Testis (tissue), 3 donors: ENCODE data around the gene PXYLP1. TPM values are rescaled to one million over a fixed set of nuclear protein-coding genes. Genes with fewer than 3 reads are reported as not detected.

ENCODE experiments used
- DNase-seq: peaks from one replicate; pipeline ENCODE4 v3.0.0-alpha.2; 2019
- H3K27ac ChIP-seq, 2 donors: fragments of 200-600 bp; sonication (generic); one replicate each; pipeline ENCODE4 v1.5.1; 2019
- H3K27me3 ChIP-seq: fragments of 200-600 bp; sonication (generic); one replicate; pipeline ENCODE4 v1.5.1; 2019
- H3K36me3 ChIP-seq: fragments of 200-600 bp; sonication (generic); one replicate; pipeline ENCODE4 v1.5.1; 2017; ENCODE audit warnings: low read depth; ENCODE audit errors: missing control alignments
- H3K4me1 ChIP-seq: fragments of 200-600 bp; sonication (generic); one replicate; pipeline ENCODE4 v1.5.1; 2019
- H3K4me3 ChIP-seq, 2 donors: fragments of 200-600 bp; sonication (generic); one replicate each; pipeline ENCODE4 v1.5.1; 2017 to 2019
- H3K9me3 ChIP-seq: fragments of 200-600 bp; sonication (generic); one replicate; pipeline ENCODE4 v1.5.1; 2017
- POLR2A ChIP-seq: fragments of 450-650 bp; IDR thresholded peaks from one replicate; pipeline ENCODE4 v1.6.1; 2017; ENCODE audit warnings: antibody characterized with exemption, mild to moderate bottlenecking, moderate library complexity
- WGBS, 2 donors: methylation state at CpG; one replicate each; pipeline ENCODE4 v1.1.5; 2018; 5-methylcytosine and 5-hydroxymethylcytosine counted together
- intact Hi-C: fragments of 100-400 bp; cut with DNase I; formaldehyde crosslinking; loops from one replicate; pipeline ENCODE4 v1.15.1; 2023; ENCODE audit warnings: low total_unique reads
- polyA plus RNA-seq: library from polyadenylated mRNA; stranded (reverse); fragments of 350-450 nt; fragmentation: Illumina TruSeq; extraction: RNeasy Lipid Tissue Mini Kit (QIAGEN cat#74804); gene quantifications from one replicate; pipeline ENCODE4 v1.2.3, GENCODE V29; 2014; ENCODE audit warnings: low read depth, low replicate concordance; ENCODE audit not compliant: insufficient read depth
- total RNA-seq, 2 donors: library from RNA; depleted of rRNA; stranded (reverse); fragments of >200 nt; gene quantifications; one replicate each; pipeline ENCODE4 v1.2.3, GENCODE V29; 2016
- TF ChIP-seq, protein P1 (sequence below), 3 experiments: fragments of 450-650 bp in 2 of 3; fragments of 200-600 bp in 1 of 3; sonication (generic) in 1 of 3; IDR thresholded peaks; one replicate each; pipeline ENCODE4 v1.5.1; 2016 to 2019; ENCODE audit warnings: antibody characterized with exemption in 3 of 3, mild to moderate bottlenecking in 2 of 3, moderate library complexity in 1 of 3

Gene PXYLP1
- total and polyA plus RNA-seq, 3 donors from 2014 or later = 16.0 to 55.8 (median 31.6) TPM

DNA sequence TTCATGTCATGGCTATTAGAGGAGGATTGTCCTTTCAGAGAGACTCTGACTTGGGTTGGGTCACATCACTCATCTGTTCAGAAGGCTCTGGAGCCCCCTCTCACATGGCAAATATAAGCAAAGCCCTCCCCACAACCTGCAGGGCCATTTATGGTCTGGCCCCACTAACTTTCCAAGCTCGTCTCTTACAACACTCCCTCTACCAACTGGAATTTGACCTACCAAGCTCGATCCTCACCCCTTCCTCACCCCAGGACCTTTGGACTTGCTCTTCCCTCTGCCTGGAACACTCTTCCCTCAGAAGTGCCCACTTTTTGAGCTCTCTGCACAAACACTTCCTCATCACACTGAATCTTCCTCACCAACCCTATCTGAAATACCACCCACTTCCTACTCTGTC is 14.2 kb upstream of the PXYLP1 start:
- WGBS, 2 donors = 93 to 95% methylated on average over 2 of the region's 2 CpGs
- no peak for TF ChIP-seq POLR2A
- TF ChIP-seq, protein P1, sequence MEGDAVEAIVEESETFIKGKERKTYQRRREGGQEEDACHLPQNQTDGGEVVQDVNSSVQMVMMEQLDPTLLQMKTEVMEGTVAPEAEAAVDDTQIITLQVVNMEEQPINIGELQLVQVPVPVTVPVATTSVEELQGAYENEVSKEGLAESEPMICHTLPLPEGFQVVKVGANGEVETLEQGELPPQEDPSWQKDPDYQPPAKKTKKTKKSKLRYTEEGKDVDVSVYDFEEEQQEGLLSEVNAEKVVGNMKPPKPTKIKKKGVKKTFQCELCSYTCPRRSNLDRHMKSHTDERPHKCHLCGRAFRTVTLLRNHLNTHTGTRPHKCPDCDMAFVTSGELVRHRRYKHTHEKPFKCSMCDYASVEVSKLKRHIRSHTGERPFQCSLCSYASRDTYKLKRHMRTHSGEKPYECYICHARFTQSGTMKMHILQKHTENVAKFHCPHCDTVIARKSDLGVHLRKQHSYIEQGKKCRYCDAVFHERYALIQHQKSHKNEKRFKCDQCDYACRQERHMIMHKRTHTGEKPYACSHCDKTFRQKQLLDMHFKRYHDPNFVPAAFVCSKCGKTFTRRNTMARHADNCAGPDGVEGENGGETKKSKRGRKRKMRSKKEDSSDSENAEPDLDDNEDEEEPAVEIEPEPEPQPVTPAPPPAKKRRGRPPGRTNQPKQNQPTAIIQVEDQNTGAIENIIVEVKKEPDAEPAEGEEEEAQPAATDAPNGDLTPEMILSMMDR (IDR thresholded peaks at IDR 0.05) = no peak
- Histone ChIP-seq H3K27me3 (no peaks in the 10 kb centered on the region), H3K4me1 (no peaks in the 10 kb centered on the region), H3K4me3 (no peak overlapping the region), H3K36me3 (no peaks in the 10 kb centered on the region), H3K9me3 (no peaks in the 10 kb centered on the region), H3K27ac (no peak overlapping the region)
- no peak for DNase-seq
- intact Hi-C loops = no loop called here

- WGBS, 2 donors = 54 to 69% methylated on average over 2 of the region's 2 CpGs
Measured at GRCh38 chr3:141218162-141218835, 13.3 kb upstream of the PXYLP1 start.

DNA sequence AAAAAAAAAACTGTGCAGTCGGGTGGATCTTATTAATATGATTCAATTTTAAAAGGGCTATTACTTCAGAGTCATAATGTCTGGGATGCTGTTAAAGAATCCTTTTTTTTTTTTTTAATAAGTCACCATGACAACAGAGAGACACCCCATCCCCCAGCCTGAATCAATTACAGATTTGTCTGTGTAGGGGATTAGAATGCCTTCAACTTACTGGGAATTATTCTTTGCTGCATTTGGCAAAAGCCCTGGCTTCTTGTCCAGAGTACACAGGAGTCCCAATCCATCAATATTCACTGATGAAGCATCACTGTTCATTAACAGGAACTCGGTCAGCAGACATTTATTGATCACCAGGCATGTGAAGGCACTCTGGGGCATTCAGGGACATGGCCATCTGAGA is 12.7 kb upstream of the PXYLP1 start:
- TF ChIP-seq, protein P1 (IDR thresholded peaks at IDR 0.05) = no peak
- no peak for TF ChIP-seq POLR2A
- Histone ChIP-seq H3K4me3 (no peak overlapping the region), H3K9me3 (no peaks in the 10 kb centered on the region), H3K36me3 (no peaks in the 10 kb centered on the region), H3K27ac (no peak overlapping the region), H3K27me3 (no peaks in the 10 kb centered on the region), H3K4me1 (no peaks in the 10 kb centered on the region)
- 89 to 90% methylated on average over 2 of the region's 2 CpGs for WGBS, 2 donors
- intact Hi-C loops = no loop called here
- DNase-seq = no peak

More at GRCh38 chr3:141218162-141218835, 13.3 kb upstream of the PXYLP1 start:
- no peaks in the 10 kb centered on the region for H3K36me3 ChIP-seq
- TF ChIP-seq, protein P1 (IDR thresholded peaks at IDR 0.05) = no peak
- no peak for TF ChIP-seq POLR2A
- no peaks in the 10 kb centered on the region for H3K4me1 ChIP-seq
- no peak for DNase-seq
- intact Hi-C loops = no loop called here
- H3K9me3 ChIP-seq = no peaks in the 10 kb centered on the region
- H3K27me3 ChIP-seq = no peaks in the 10 kb centered on the region
- no peak overlapping the region for H3K27ac ChIP-seq
- no peak overlapping the region for H3K4me3 ChIP-seq

- no peak overlapping the region for H3K4me3 ChIP-seq
- no peaks in the 10 kb centered on the region for H3K4me1 ChIP-seq
- intact Hi-C loops = no loop called here
- TF ChIP-seq POLR2A = no peak
- TF ChIP-seq, protein P1 (IDR thresholded peaks at IDR 0.05) = no peak
- DNase-seq = no peak
- 93 to 94% methylated on average over 2 of the region's 2 CpGs for WGBS, 2 donors
- H3K9me3 ChIP-seq = no peaks in the 10 kb centered on the region
- no peak overlapping the region for H3K27ac ChIP-seq
- H3K27me3 ChIP-seq = no peaks in the 10 kb centered on the region
- H3K36me3 ChIP-seq = no peaks in the 10 kb centered on the region
Measured at GRCh38 chr3:141223673-141224166, 7.9 kb upstream of the PXYLP1 start.

DNA sequence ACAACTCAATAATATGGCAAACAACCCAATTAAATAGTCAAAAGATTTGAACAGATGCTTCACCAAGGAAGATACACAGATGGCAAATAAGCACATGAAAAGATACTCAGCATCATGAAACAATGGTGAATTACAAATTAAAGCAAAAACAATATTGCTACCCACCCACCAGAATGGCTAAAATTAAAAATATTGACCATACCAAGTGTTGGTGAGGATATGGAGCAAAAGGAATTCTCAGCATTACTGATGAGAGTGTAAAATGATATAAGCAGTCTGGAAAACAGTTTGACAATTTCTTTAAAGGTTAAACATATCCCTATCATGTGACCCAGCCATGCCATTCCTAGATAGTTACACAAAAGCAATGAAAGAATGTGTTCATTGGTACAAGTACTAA is 5.7 kb upstream of the PXYLP1 start:
- no peaks in the 10 kb centered on the region for H3K27me3 ChIP-seq
- H3K27ac ChIP-seq = no peak overlapping the region
- H3K4me1 ChIP-seq = peaks cover 3% of the 10 kb centered on the region
- intact Hi-C loops = no loop called here
- H3K4me3 ChIP-seq = no peak overlapping the region
- DNase-seq = no peak
- no peak for TF ChIP-seq POLR2A
- TF ChIP-seq, protein P1 (IDR thresholded peaks at IDR 0.05) = no peak
- no peaks in the 10 kb centered on the region for H3K9me3 ChIP-seq
- no peaks in the 10 kb centered on the region for H3K36me3 ChIP-seq
